Nephron progenitor cell (in vitro differentiated cells): ENCODE results near the gene AXIN2.

Source experiments
- DNase-seq: peaks from one replicate; pipeline ENCODE4 v3.0.0; 2021
- H3K27ac Mint-ChIP-seq: 2 replicates; pipeline ENCODE4 v1.8.0; 2021; ENCODE audit warnings: mild to moderate bottlenecking, moderate library complexity, mixed read lengths
- H3K27me3 Mint-ChIP-seq: 2 replicates; pipeline ENCODE4 v1.8.0; 2021; ENCODE audit warnings: mild to moderate bottlenecking, low read depth, mixed read lengths; ENCODE audit not compliant: poor library complexity
- H3K36me3 Mint-ChIP-seq: 2 replicates; pipeline ENCODE4 v1.8.0; 2021; ENCODE audit warnings: low read depth, mixed read lengths
- H3K4me1 Mint-ChIP-seq: 2 replicates; pipeline ENCODE4 v1.8.0; 2021; ENCODE audit warnings: mixed read lengths
- H3K4me3 Mint-ChIP-seq: 2 replicates; pipeline ENCODE4 v1.8.0; 2021; ENCODE audit warnings: mild to moderate bottlenecking, moderate library complexity, mixed read lengths
- H3K9me3 Mint-ChIP-seq: 2 replicates; pipeline ENCODE4 v1.8.0; 2021; ENCODE audit warnings: mild to moderate bottlenecking, moderate library complexity, mixed read lengths
- TF ChIP-seq, protein P1 (sequence below): fragments of 200-600 bp; sonication (generic); IDR thresholded peaks from 2 replicates; pipeline ENCODE4 v1.5.0; 2021; ENCODE audit warnings: antibody characterized with exemption

The AXIN2 gene

DNA sequence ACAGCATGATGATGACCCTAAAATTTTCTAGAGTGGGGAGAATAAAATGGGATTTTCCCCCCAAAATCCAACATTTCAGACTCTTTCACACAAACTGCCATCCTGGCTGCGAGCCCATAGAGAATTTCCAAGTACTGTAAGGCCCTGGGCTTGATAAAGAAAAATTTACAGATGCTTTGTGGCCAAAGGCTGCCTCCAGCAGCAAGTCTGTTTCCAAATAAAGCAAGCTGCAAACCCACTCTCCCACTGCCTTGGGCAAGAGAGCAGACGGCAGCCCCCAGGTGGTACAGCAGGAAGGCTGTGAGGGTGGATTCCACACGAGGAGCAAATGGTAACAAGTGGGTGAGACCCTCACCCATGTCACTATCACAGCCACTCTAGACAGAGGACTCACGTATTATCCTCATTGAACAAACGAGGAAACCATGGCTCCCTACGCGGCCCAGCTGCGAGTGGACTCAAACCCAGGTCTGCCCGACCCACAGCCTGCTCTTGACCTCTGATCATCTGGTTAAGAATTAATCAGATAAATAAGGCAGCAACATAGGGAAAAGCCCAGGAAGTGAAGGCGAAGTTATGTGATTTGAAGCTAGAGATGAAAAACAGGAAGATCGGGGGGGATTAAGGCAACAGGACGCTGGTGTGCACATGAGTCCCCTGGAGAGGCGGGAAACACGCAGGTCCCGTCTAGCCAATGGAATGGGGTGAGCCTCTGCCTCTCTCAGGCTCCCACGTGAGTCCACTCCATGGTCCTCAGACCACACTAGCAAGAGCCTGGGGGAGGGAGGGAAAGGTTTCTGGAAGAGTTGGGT is 37.4 kb downstream of the AXIN2 start:
- Mint-ChIP-seq H3K4me1 (peaks cover 54% of the 10 kb centered on the region), H3K27ac (peak overlapping the region; percentile 66), H3K27me3 (no peaks in the 10 kb centered on the region), H3K9me3 (no peaks in the 10 kb centered on the region), H3K4me3 (no peak overlapping the region), H3K36me3 (peaks cover 19% of the 10 kb centered on the region)
- TF ChIP-seq, protein P1, sequence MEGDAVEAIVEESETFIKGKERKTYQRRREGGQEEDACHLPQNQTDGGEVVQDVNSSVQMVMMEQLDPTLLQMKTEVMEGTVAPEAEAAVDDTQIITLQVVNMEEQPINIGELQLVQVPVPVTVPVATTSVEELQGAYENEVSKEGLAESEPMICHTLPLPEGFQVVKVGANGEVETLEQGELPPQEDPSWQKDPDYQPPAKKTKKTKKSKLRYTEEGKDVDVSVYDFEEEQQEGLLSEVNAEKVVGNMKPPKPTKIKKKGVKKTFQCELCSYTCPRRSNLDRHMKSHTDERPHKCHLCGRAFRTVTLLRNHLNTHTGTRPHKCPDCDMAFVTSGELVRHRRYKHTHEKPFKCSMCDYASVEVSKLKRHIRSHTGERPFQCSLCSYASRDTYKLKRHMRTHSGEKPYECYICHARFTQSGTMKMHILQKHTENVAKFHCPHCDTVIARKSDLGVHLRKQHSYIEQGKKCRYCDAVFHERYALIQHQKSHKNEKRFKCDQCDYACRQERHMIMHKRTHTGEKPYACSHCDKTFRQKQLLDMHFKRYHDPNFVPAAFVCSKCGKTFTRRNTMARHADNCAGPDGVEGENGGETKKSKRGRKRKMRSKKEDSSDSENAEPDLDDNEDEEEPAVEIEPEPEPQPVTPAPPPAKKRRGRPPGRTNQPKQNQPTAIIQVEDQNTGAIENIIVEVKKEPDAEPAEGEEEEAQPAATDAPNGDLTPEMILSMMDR = no peak
- DNase-seq = no peak

DNA sequence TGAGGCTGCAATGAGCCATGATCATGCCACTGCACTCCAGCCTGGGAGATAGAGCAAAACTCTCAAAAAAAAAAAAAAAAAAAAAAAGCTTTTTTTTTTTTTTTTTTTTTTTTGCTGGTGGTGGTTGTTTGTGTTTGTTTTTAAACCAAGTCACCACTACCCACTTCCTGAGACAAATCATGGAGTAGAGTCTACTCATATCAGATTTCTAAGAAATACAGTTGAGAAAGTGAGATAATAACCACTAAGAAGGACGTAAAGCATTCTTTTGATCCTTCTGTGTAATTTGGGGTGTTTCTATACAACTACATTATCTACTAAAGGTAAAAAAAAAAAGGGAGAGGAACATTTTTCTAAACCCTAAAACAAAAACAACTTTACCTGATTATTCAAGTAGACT is 38.0 kb downstream of the AXIN2 start:
- H3K4me3 Mint-ChIP-seq = no peak overlapping the region
- H3K27me3 Mint-ChIP-seq = no peaks in the 10 kb centered on the region
- H3K4me1 Mint-ChIP-seq = peaks cover 56% of the 10 kb centered on the region
- peaks cover 13% of the 10 kb centered on the region for H3K36me3 Mint-ChIP-seq
- H3K9me3 Mint-ChIP-seq = no peaks in the 10 kb centered on the region
- TF ChIP-seq, protein P1 = no peak
- no peak for DNase-seq
- H3K27ac Mint-ChIP-seq = no peak overlapping the region

DNA sequence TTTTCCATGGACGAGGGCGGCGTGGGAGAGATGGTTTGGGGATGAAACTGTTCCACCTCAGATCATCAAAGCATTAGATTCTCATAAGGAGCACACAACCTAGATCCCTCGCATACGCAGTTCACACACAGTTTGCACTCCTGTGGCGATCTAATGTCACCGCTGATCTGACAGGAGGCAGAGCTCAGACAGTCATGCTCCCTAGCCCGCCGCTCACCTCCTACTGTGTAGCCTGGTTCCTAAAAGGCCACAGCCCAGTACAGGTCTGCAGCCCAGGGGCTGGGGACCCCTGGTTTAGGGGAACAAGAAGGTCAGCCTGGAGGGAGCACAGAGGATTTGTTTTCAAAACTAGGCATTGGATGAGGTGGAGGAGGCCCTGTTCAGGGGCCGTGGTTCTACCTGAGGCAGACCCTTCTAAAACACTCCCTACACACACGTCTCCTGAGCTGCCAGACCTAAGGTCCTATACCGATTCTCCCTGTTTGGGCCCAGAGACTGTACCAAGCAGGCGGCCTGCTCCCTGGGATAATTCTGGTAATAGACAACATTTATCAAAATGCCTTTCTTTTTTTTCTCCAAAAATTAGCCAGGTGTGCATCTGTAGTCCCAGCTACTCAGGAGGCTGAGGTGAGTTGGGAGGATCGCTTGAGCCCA is 38.6 kb downstream of the AXIN2 start:
- TF ChIP-seq, protein P1 = no peak
- DNase-seq = no peak
- Mint-ChIP-seq H3K27ac (peak overlapping the region; percentile 59), H3K27me3 (no peaks in the 10 kb centered on the region), H3K9me3 (no peaks in the 10 kb centered on the region), H3K4me3 (peak overlapping the region; percentile 49), H3K36me3 (peaks cover 9% of the 10 kb centered on the region), H3K4me1 (peaks cover 60% of the 10 kb centered on the region)

DNA sequence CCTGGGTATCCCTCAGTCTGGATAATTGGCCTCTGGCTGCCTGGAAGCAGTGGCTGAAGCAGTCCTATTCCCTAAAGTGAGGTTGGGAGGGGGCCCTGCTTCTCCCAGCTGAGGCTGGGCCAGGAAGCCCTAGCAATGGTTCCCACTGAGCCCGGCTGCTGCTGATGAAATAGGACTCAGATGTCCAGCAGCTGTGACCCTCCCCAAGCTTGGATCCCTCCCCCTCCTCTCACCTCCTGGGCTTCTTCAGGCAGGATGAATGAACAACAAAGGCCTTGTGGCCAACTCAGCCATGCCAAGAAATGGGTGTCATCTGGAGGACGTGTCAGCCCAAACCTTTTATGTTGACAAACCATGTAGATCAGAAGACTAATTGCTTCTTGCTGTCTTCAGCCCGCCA is 42.0 kb downstream of the AXIN2 start:
- H3K27ac Mint-ChIP-seq = peak overlapping the region; percentile 95
- TF ChIP-seq, protein P1 = no peak
- H3K36me3 Mint-ChIP-seq = no peaks in the 10 kb centered on the region
- peaks cover 87% of the 10 kb centered on the region for H3K4me1 Mint-ChIP-seq
- H3K27me3 Mint-ChIP-seq = peaks cover 3% of the 10 kb centered on the region
- H3K4me3 Mint-ChIP-seq = peak overlapping the region; percentile 40
- no peaks in the 10 kb centered on the region for H3K9me3 Mint-ChIP-seq
- no peak for DNase-seq

DNA sequence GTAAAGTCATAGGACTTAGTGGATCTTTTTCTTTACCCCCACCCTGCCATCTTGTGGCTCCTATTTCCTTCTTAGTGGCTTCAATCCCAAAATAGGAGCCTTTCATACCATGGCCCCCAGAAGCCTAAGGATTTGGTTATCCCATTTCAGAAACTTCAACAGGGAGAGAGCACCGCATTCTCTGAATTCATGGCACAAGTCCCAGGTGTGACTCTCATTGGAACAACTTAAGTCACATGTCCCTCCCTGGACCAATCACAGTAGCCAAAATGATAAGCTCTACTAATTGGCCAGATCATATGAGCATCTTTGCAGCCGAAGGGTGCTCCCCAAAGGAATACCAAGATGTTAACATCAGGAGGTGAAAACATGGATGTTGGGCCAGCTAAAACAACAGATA is 43.2 kb downstream of the AXIN2 start:
- Mint-ChIP-seq H3K4me3 (no peak overlapping the region), H3K27me3 (peaks cover 3% of the 10 kb centered on the region), H3K4me1 (peaks cover 81% of the 10 kb centered on the region), H3K27ac (no peak overlapping the region), H3K36me3 (no peaks in the 10 kb centered on the region), H3K9me3 (peaks cover 4% of the 10 kb centered on the region)
- TF ChIP-seq, protein P1 = no peak
- DNase-seq = no peak
